AG10803 (cell line): ENCODE results near the gene SLC8A2.

Source experiments
- DNase-seq: peaks from one replicate; pipeline ENCODE4 v3.0.0; 2010; ENCODE audit warnings: low read depth
- H3K4me3 ChIP-seq: 2 replicates; pipeline ENCODE4 v1.5.1; 2011; ENCODE audit warnings: mild to moderate bottlenecking, low read length, control low read depth
- CTCF ChIP-seq: conservative IDR thresholded peaks from 2 replicates; pipeline ENCODE4 v1.5.1; 2011; ENCODE audit warnings: mild to moderate bottlenecking, low read length, control low read depth, inconsistent platforms

The SLC8A2 gene

GRCh38 chr19:47469719-47470118, 2.0 kb downstream of the SLC8A2 start:
- H3K4me3 ChIP-seq, result no peak overlapping the region

GRCh38 chr19:47469363-47469700, 2.4 kb downstream of the SLC8A2 start:
- TF ChIP-seq CTCF, result no peak
- H3K4me3 ChIP-seq, result no peak overlapping the region
- no peak for DNase-seq

More at GRCh38 chr19:47469719-47470118, 2.0 kb downstream of the SLC8A2 start:
- DNase-seq, result no peak
- TF ChIP-seq CTCF, result no peak

- no peak for TF ChIP-seq CTCF
- H3K4me3 ChIP-seq, result no peak overlapping the region
- DNase-seq, result no peak
Measured at GRCh38 chr19:47467914-47468313, 3.8 kb downstream of the SLC8A2 start.

GRCh38 chr19:47465957-47466356, 5.7 kb downstream of the SLC8A2 start:
- TF ChIP-seq CTCF, result no peak
- no peak for DNase-seq

GRCh38 chr19:47464675-47465419, 6.8 kb downstream of the SLC8A2 start:
- no peak overlapping the region for H3K4me3 ChIP-seq
- TF ChIP-seq CTCF, result no peak
- no peak for DNase-seq

More at GRCh38 chr19:47465957-47466356, 5.7 kb downstream of the SLC8A2 start:
- H3K4me3 ChIP-seq, result no peak overlapping the region

GRCh38 chr19:47461876-47462275, 9.8 kb downstream of the SLC8A2 start:
- H3K4me3 ChIP-seq, result no peak overlapping the region
- DNase-seq, result no peak
- TF ChIP-seq CTCF, result no peak

GRCh38 chr19:47459477-47459876, 12.2 kb downstream of the SLC8A2 start:
- no peak overlapping the region for H3K4me3 ChIP-seq
- no peak for DNase-seq
- no peak for TF ChIP-seq CTCF
